Neural progenitor cell (in vitro differentiated cells): Measurements from ENCODE around the gene CRELD2. TPM values are rescaled to one million over a fixed set of nuclear protein-coding genes. Genes with fewer than 3 reads are reported as not detected.
A peak's percentile ranks its signal among the peaks of the same experiment; 100 is the strongest.

Experiments
- DNase-seq: peaks from one replicate; pipeline ENCODE4 v3.0.0-alpha.2; 2016; ENCODE audit warnings: low spot score
- H2AFZ ChIP-seq: fragments of 200-600 bp; sonication (generic); replicated peaks from 2 replicates; pipeline ENCODE4 v1.6.1; 2016; ENCODE audit warnings: antibody characterized with exemption
- H3F3A ChIP-seq: fragments of 200-600 bp; sonication (generic); 2 replicates; pipeline ENCODE4 v1.6.1; 2016; ENCODE audit warnings: antibody characterized with exemption, low read depth
- H3K27ac ChIP-seq: fragments of 200-600 bp; sonication (generic); 2 replicates; pipeline ENCODE4 v1.5.1; 2016; ENCODE audit warnings: mild to moderate bottlenecking
- H3K27me3 ChIP-seq: fragments of 200-600 bp; sonication (generic); 2 replicates; pipeline ENCODE4 v1.6.1; 2016; ENCODE audit warnings: mild to moderate bottlenecking, moderate library complexity
- H3K36me3 ChIP-seq: fragments of 200-600 bp; sonication (generic); 2 replicates; pipeline ENCODE4 v1.5.1; 2016
- H3K4me1 ChIP-seq: fragments of 200-600 bp; sonication (generic); 2 replicates; pipeline ENCODE4 v1.6.1; 2016; ENCODE audit warnings: mixed run types
- H3K4me2 ChIP-seq: fragments of 200-600 bp; sonication (generic); 2 replicates; pipeline ENCODE4 v1.6.1; 2016
- H3K4me3 ChIP-seq: fragments of 200-600 bp; sonication (generic); 2 replicates; pipeline ENCODE4 v1.5.1; 2016
- H3K79me2 ChIP-seq: fragments of 200-600 bp; sonication (generic); 2 replicates; pipeline ENCODE4 v1.6.1; 2016; ENCODE audit warnings: low read depth
- H3K9ac ChIP-seq: fragments of 200-600 bp; sonication (generic); 2 replicates; pipeline ENCODE4 v1.6.1; 2016
- H3K9me3 ChIP-seq: fragments of 200-600 bp; sonication (generic); 2 replicates; pipeline ENCODE4 v1.5.1; 2016; ENCODE audit warnings: low read depth
- H4K20me1 ChIP-seq: fragments of 200-600 bp; sonication (generic); 2 replicates; pipeline ENCODE4 v1.6.1; 2016; ENCODE audit warnings: low read depth
- H3K27ac Mint-ChIP-seq: 3 replicates; pipeline ENCODE4 v1.8.0; 2021; ENCODE audit warnings: mixed read lengths
- H3K27me3 Mint-ChIP-seq: 2 replicates; pipeline ENCODE4 v1.8.0; 2022; ENCODE audit warnings: low read depth, mild to moderate bottlenecking, inconsistent platforms, moderate library complexity, mixed read lengths; ENCODE audit not compliant: insufficient read depth
- H3K36me3 Mint-ChIP-seq: 3 replicates; pipeline ENCODE4 v1.8.0; 2021; ENCODE audit warnings: mixed read lengths
- H3K4me1 Mint-ChIP-seq: 3 replicates; pipeline ENCODE4 v1.8.0; 2021; ENCODE audit warnings: mixed read lengths
- H3K4me3 Mint-ChIP-seq: 3 replicates; pipeline ENCODE4 v1.8.0; 2021; ENCODE audit warnings: mild to moderate bottlenecking, moderate library complexity, mixed read lengths
- H3K9me3 Mint-ChIP-seq: 3 replicates; pipeline ENCODE4 v1.8.0; 2020; ENCODE audit warnings: mixed read lengths
- EZH2 ChIP-seq: fragments of 200-600 bp; sonication (generic); IDR thresholded peaks from 2 replicates; pipeline ENCODE4 v1.6.1; 2017; ENCODE audit warnings: antibody characterized with exemption, mild to moderate bottlenecking, moderate library complexity
- EZH2phosphoT487 ChIP-seq: fragments of 200-600 bp; sonication (generic); IDR thresholded peaks from 2 replicates; pipeline ENCODE4 v1.6.1; 2017; ENCODE audit warnings: antibody characterized with exemption
- total RNA-seq: library from RNA; depleted of rRNA; stranded (reverse); fragments of >200 nt; gene quantifications from 2 replicates; pipeline ENCODE4 v1.2.3, GENCODE V29; 2015; ENCODE audit warnings: low replicate concordance
- TF ChIP-seq, protein P1 (sequence below): fragments of 200-600 bp; sonication (generic); IDR thresholded peaks from 2 replicates; pipeline ENCODE4 v1.5.1; 2017; ENCODE audit warnings: antibody characterized with exemption, mild to moderate bottlenecking

Gene CRELD2
- total RNA-seq, 1 donor from 2014 or later = 12.2 TPM

DNA sequence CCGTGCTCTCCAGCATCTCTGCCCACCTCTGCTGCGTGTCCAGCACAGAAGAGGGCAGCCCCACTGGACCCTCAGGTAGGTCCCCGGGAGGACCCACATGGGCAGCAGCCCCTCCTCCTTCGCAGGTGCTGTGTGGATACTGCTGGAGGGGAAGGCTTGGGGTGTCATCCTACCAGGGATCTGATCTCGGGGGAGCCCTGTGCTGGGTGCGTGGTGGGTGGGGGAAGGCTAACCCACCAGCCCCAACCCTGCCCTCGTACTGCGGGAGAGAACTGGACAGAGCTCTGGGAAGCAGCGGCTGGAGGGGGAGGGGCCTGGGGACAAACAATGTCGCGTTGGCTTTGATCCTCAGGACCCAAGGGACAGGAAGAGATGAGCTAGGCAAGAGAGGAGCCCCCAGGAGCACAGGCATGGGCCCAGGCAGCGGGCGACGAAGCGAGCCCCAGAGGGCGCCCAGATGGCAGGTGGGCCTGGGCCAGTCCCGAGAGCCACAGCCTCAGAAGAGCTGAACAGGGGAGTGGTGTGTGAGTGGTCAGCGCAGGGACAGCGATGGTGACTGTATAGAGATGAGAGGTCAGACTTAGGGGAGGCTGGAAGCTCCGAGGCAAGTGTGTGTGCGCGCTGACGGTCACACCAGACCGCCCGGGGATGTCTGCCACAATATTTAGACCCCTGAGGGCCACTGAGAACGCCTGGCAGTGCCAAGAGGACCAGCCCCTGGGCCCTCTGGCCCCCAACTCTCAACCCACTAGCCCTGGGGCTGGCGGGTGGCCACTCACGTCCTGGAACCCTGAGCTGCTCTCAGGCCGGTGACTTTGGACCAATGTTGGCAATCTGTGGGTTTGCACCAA is 40.7 kb downstream of the CRELD2 start:
- H3K27me3 Mint-ChIP-seq = peaks cover 2% of the 10 kb centered on the region
- H3K4me3 Mint-ChIP-seq = peak overlapping the region; percentile 82
- Histone ChIP-seq H3K9me3 (no peaks in the 10 kb centered on the region), H3K27me3 (peaks cover 8% of the 10 kb centered on the region), H3K36me3 (no peaks in the 10 kb centered on the region), H3K79me2 (peaks cover 31% of the 10 kb centered on the region), H3K4me1 (peaks cover 5% of the 10 kb centered on the region), H4K20me1 (peaks cover 32% of the 10 kb centered on the region), H2AFZ (no peak overlapping the region), H3K27ac (no peak overlapping the region), H3K9ac (no peak overlapping the region), H3K4me3 (peak overlapping the region; percentile 69), H3F3A (no peaks in the 10 kb centered on the region), H3K4me2 (peak overlapping the region; percentile 79)
- peaks cover 2% of the 10 kb centered on the region for H3K36me3 Mint-ChIP-seq
- TF ChIP-seq EZH2 = no peak
- TF ChIP-seq, protein P1, sequence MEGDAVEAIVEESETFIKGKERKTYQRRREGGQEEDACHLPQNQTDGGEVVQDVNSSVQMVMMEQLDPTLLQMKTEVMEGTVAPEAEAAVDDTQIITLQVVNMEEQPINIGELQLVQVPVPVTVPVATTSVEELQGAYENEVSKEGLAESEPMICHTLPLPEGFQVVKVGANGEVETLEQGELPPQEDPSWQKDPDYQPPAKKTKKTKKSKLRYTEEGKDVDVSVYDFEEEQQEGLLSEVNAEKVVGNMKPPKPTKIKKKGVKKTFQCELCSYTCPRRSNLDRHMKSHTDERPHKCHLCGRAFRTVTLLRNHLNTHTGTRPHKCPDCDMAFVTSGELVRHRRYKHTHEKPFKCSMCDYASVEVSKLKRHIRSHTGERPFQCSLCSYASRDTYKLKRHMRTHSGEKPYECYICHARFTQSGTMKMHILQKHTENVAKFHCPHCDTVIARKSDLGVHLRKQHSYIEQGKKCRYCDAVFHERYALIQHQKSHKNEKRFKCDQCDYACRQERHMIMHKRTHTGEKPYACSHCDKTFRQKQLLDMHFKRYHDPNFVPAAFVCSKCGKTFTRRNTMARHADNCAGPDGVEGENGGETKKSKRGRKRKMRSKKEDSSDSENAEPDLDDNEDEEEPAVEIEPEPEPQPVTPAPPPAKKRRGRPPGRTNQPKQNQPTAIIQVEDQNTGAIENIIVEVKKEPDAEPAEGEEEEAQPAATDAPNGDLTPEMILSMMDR = no peak
- no peak for TF ChIP-seq EZH2phosphoT487
- H3K27ac Mint-ChIP-seq = no peak overlapping the region
- peaks cover 9% of the 10 kb centered on the region for H3K4me1 Mint-ChIP-seq
- peak; percentile 49 for DNase-seq
- no peaks in the 10 kb centered on the region for H3K9me3 Mint-ChIP-seq

DNA sequence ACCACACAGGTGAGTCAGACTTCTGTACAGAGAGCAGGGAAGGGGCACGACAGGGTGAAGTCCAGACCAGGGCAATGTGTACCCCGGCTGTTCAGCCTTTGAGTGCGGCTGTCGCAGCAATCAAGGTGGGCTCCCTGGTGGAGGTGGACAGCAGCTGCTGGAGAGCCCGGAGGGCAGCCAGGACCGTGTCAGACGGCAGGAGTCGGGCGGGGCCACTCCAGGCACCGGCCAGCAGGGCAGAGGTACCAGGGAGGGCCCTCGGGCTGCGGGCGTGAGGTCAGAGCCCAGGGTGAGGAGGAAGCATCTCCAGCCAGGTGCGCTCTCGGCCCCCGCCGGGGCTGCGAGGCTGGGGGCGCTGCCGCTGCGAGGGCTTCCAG is 41.3 kb downstream of the CRELD2 start:
- Mint-ChIP-seq H3K9me3 (no peaks in the 10 kb centered on the region), H3K27ac (no peak overlapping the region), H3K36me3 (peaks cover 2% of the 10 kb centered on the region), H3K4me3 (peak overlapping the region; percentile 82), H3K4me1 (peaks cover 9% of the 10 kb centered on the region), H3K27me3 (peaks cover 2% of the 10 kb centered on the region)
- no peak overlapping the region for H3K9ac ChIP-seq
- DNase-seq = no peak
- H3K79me2 ChIP-seq = peaks cover 31% of the 10 kb centered on the region
- no peak overlapping the region for H3K27ac ChIP-seq
- H3K4me3 ChIP-seq = peak overlapping the region; percentile 69
- H3K36me3 ChIP-seq = no peaks in the 10 kb centered on the region
- H3K9me3 ChIP-seq = no peaks in the 10 kb centered on the region
- peaks cover 8% of the 10 kb centered on the region for H3K27me3 ChIP-seq
- no peak overlapping the region for H2AFZ ChIP-seq
- TF ChIP-seq, protein P1 = peak; percentile 5
- TF ChIP-seq EZH2phosphoT487 = no peak
- H3K4me1 ChIP-seq = peaks cover 5% of the 10 kb centered on the region
- peaks cover 38% of the 10 kb centered on the region for H4K20me1 ChIP-seq
- H3K4me2 ChIP-seq = peak overlapping the region; percentile 79
- H3F3A ChIP-seq = no peaks in the 10 kb centered on the region

DNA sequence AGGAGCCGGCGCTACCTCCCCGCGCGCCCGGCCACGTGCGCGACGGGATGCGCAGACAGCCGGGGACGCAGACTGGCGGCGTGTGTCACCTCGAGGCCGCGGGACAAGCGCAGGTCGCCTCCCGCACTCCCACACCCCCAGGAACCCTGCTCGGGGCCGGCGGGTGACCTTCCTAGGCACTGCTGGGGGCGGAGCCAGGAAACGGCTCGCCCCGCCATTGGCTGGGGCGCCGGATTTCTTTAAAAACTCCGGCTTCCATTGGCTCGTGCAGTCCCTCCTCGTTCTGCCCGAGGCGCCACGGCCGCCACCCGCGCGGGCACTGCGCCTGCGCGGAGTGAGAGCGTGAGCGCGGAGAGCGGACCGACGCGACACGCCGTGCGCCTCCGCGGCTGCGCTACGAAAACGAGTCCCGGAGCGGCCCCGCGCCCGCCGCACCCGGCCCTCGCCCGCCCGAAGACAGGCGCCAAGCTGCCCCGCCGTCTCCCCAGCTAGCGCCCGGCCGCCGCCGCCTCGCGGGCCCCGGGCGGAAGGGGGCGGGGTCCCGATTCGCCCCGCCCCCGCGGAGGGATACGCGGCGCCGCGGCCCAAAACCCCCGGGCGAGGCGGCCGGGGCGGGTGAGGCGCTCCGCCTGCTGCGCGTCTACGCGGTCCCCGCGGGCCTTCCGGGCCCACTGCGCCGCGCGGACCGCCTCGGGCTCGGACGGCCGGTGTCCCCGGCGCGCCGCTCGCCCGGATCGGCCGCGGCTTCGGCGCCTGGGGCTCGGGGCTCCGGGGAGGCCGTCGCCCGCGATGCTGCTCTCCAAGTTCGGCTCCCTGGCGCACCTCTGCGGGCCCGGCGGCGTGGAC is 41.9 kb downstream of the CRELD2 start, which contains the start of gene PIM3:
Gene PIM3, plus strand, starts transcription at position 614 of the 846 bp plus-strand sequence. Its CDS starts 176 bp downstream, at position 790.
- no peak within 1 kb of the TSS for H3K27ac ChIP-seq
- Mint-ChIP-seq H3K36me3 (peaks cover 2% of the 10 kb centered on the region), H3K9me3 (no peaks in the 10 kb centered on the region), H3K4me1 (peaks cover 9% of the 10 kb centered on the region), H3K27me3 (peaks cover 2% of the 10 kb centered on the region), H3K4me3 (peak within 1 kb of the TSS; percentile 89), H3K27ac (no peak within 1 kb of the TSS)
- no peaks in the 10 kb centered on the region for H3K9me3 ChIP-seq
- TF ChIP-seq EZH2 = no peak
- no peak for TF ChIP-seq EZH2phosphoT487
- TF ChIP-seq, protein P1 = no peak
- no peak within 1 kb of the TSS for H2AFZ ChIP-seq
- peaks cover 5% of the 10 kb centered on the region for H3K4me1 ChIP-seq
- no peaks in the 10 kb centered on the region for H3F3A ChIP-seq
- H3K4me3 ChIP-seq = peak within 1 kb of the TSS; percentile 69
- H3K36me3 ChIP-seq = no peaks in the 10 kb centered on the region
- H3K9ac ChIP-seq = no peak within 1 kb of the TSS
- H3K27me3 ChIP-seq = peaks cover 8% of the 10 kb centered on the region
- peaks cover 41% of the 10 kb centered on the region for H4K20me1 ChIP-seq
- peak; percentile 98 for DNase-seq
- peak within 1 kb of the TSS; percentile 89 for H3K4me2 ChIP-seq
- peaks cover 31% of the 10 kb centered on the region for H3K79me2 ChIP-seq
